T-helper 9 cell (primary cell): Measurements from ENCODE around the gene PDE9A.
"Not testable (repeated sequence)": the region's sequence is repeated elsewhere in the genome, so short reads cannot be mapped to it uniquely, and the experiment has no call there.

Experiments used
- DNase-seq: peaks from one replicate; pipeline ENCODE4 v3.0.0-alpha.2; 2020
- total RNA-seq, 2 donors: gene quantifications; one replicate each; lab custom pipeline; 2026; lab: John Stamatoyannopoulos, UW

PDE9A gene
- total RNA-seq = 5.1 to 10.6 reads per million in 2 donors

DNA sequence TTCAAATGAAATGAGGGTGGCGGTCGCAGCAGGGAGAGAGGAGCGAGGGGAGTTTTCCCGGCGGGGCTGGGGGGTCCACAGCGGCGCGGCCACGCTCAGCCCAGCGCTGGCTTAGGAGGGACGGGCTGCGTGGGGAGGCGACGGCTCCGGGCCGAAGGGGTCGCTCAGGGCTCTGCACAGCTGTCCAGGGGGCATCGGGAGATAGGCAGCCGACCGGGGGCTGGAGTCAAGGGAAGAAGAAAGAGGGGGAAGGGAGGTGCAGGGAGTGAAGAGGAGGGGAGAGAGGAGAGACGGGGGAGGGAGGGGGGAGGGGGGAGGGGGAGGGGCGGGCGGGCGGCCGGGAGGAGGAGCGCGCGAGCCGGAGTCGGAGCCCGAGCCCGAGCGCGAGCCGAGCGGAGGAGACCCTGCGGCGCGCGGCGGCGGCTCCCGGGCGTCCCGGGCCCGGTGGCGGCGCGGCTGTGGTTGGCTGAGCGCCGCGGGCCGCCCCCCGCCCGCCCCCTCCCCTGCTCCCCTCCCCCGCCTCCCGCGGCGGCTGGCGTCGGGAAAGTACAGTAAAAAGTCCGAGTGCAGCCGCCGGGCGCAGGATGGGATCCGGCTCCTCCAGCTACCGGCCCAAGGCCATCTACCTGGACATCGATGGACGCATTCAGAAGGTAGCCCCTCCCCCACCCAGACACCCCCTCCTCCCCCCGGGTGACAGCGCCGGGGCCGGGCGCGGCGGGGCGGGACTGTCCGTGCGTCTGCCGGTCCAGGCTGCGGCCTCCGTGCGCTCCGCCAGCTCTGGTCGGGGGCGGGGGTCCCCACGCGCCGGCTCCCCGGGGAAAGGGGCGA lies at the start of gene PDE9A:
Gene PDE9A, plus strand, starts transcription at position 391 of the 831 bp plus-strand sequence. Its CDS starts 194 bp downstream, at position 585.
- no peak for DNase-seq

- no peak for DNase-seq
Observed at GRCh38 chr21:42607102-42607501, 46.3 kb upstream of the PDE9A start.

DNA sequence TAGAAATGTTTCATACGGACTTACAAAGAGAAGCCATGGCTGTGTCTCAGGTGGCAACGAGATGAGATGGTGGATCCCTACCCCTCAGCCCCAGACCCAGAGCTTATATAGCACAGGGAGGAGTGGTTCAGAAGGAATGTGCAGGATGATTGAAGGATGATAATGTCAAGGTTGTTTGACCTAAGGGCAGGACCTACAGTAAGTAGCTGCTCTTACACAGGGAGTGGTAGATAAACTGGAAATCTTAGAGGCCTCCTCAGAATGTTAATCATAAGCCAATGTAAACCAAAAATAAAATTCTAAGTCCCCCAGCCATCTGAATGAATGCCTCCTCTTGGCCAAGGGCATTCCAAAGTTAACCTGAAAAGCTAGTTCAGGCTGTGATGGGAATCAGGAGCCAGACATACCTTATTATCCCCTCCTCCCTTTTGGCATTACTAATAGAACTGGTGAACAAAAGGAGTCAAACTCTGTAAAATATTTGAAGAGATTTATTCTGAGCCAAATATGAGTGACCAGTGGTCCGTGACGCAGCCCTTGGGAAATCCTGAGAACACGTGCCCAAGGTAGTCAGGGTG lies 45.8 kb upstream of the PDE9A start:
- no peak for DNase-seq

- no peak for DNase-seq
Observed at GRCh38 chr21:42608446-42608845, 45.0 kb upstream of the PDE9A start.

- DNase-seq = peak; percentile 23
Observed at GRCh38 chr21:42609811-42610210, 43.6 kb upstream of the PDE9A start.

- DNase-seq = no peak
Observed at GRCh38 chr21:42611852-42612251, 41.6 kb upstream of the PDE9A start.

DNA sequence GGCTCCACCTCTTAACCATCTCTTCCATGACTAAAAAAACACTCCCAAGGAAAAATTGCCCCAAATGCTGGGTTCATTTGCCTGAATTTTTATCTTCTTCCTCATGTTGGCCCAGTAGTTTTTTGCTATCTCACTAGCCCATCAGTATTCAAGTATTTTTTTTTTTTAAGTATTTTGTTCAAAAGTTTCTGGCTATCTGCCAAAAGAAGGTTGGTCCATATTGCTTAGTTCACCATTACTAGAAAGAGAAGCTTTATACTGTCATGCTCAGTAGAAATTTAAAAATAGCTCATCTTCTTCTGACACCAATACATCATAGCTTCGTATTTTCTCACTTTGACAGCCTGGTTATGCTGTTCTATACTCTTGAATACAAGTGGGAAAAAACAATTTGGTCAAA lies 41.0 kb upstream of the PDE9A start:
- DNase-seq = no peak

- no peak for DNase-seq
Observed at GRCh38 chr21:42613756-42614155, 39.7 kb upstream of the PDE9A start.

GRCh38 chr21:42614396-42614795 lies 39.0 kb upstream of the PDE9A start:
- DNase-seq = peak; percentile 43

- peak; percentile 33 for DNase-seq
Observed at GRCh38 chr21:42614811-42615351, 38.5 kb upstream of the PDE9A start.

DNA sequence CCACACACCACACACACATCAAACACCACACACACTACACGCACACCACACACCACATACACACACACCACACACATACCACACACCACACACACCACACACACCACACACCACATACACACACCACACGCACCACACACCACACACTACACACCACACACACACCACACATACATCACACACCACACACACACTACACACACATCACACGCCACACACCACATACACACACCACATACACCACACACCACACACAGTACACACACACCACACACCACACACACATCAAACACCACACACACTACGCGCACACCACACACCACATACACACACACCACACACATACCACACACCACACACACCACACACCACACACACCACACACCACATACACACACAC lies 38.0 kb upstream of the PDE9A start:
- not testable (repeated sequence) for DNase-seq

DNA sequence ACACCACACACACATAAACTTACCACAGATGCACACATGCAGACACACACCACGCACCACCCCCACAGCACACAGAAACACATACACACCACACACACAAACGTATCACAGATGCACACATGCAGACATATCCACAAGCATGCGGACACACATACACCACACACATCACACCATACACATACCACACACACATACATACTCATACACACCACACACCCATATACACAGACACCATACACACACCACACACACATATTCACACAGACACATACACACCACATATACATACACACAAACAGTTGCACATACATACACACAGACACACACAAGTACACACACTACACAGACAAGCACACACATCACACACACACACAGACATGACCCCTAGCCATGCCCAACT lies 37.5 kb upstream of the PDE9A start:
- no peak for DNase-seq

GRCh38 chr21:42616446-42616845 lies 37.0 kb upstream of the PDE9A start:
- no peak for DNase-seq

GRCh38 chr21:42616941-42617340 lies 36.5 kb upstream of the PDE9A start:
- DNase-seq = no peak

DNA sequence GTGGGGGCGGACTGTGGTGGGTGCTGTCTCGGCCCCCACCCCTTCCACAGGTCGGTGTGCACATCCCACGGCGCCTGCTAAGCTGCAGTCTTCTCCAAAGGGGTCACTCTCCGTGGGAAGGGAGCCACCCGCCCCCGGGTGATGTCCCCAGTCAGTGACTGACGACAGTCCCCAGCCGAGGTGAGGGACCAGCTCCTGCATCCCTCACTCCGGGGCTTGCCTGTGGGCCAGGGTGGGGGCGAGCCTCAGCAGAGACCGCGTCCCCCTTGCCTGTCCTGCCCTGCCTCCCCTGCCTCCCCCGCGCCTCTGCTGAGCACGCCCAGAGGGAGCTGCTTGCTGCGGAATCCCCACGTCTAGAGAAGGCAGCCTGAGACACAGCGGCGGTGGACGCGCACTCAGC lies 35.9 kb upstream of the PDE9A start:
- no peak for DNase-seq

DNA sequence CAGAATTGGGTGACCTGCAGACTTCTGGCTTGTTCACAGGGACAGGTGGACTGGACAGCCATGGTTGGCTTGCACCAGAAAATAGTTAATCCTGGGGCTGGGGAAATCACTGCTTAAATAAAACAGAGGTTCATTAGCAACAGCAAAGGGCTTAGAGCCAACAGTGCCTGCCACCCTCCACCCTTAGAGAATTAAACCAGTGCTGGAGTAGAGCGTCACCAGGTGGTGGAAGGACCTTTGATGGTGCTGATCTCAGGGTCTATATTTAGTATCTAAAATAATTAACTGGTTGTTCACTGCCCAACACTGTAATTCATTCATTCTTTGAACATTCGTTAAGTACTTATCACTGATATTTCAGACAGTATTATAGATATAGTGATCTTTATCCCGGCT lies 34.7 kb upstream of the PDE9A start:
- DNase-seq = no peak

- no peak for DNase-seq
Observed at GRCh38 chr21:42619166-42619565, 34.3 kb upstream of the PDE9A start.

GRCh38 chr21:42619841-42620240 lies 33.6 kb upstream of the PDE9A start:
- no peak for DNase-seq

- DNase-seq = no peak
Observed at GRCh38 chr21:42621166-42621818, 32.1 kb upstream of the PDE9A start.

- no peak for DNase-seq
Observed at GRCh38 chr21:42621819-42622177, 31.6 kb upstream of the PDE9A start.

DNA sequence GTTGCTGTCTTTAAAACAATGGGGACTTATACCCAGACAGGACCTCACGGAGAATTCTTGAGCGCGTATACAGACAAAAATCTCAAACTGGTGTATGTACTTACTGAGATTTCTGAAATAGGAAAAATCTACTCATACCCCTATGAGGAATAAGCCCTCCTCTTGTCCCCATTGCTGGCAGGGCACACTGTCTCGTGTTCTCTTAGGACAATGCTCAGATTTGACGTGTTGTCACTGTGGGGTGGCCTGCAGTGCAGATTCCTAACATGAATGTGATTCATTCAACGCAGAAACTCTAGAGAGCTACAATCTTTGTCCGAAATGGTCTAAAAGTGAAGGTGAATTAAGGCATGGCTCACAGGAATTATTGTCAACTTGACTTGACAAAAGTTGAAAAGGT lies 31.1 kb upstream of the PDE9A start:
- no peak for DNase-seq

DNA sequence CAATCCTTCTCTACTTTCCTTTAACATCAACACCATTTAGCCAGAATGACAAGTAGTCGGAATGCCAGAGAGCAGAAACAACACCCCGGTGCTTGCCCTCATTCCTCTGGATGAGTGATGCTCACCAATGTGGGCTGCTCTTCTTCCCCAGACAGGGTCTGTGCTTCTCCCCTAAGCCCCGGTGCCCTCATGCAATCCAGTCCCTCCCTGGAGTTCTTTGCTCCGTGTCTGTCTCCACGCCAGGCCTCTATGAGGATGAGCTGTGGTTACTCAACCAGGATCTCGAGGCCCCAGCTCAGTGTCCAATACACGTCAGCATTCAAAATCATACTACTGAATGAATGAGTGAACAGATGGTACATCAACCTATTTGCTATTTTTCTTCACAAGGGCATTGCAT lies 29.7 kb upstream of the PDE9A start:
- no peak for DNase-seq

DNA sequence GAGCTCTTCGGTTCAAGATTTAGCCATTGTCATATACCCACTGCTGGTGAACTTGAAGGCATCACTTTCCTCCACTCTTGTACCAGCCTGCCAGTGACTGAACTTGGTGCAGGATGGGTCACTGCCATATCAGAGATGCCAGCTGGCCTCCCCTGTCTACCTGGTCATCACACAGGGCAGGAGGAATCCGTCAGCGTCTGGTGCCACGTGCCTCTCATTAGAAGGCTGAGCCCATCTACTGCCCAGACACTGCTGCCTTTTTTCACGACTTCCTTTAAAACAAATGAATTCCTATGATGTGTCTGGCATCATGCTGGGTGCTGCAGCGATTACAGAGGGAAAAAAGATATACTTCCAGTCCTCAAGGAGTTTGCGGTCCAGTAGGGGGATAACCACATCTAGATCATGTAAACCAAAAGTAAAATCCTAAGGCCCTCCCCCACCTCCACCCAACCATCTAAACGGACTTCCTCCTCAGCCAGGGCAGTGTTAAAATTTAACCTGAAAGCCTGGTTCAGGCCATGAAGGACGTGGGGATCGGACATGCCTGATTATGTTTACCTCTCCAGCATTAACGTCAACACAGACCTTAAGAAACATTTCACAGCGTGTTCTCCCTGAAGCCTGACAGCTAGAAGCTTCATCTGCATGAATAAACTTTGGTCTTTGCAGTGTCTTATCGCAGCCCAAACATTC lies 29.2 kb upstream of the PDE9A start:
- DNase-seq = no peak
